Body of pancreas (tissue), 4 donors: ENCODE results near the gene BGN.

Experiments
- POLR2A ChIP-seq, 3 donors: fragments of 450-650 bp; IDR thresholded peaks; one replicate each; pipeline ENCODE4 v1.6.1; 2016; ENCODE audit warnings: antibody characterized with exemption in 3 of 3, mild to moderate bottlenecking in 2 of 3
- TF ChIP-seq, protein P1 (sequence below), 7 experiments: fragments of 450-650 bp in 4 of 7; fragments of 200-600 bp in 3 of 7; sonication (generic) in 3 of 7; IDR thresholded peaks; one replicate each; pipeline ENCODE4 v1.5.1; 2016 to 2019; ENCODE audit warnings: antibody characterized with exemption in 7 of 7

GRCh38 chrX:153525451-153525850, 30.7 kb downstream of the BGN start:
- no peak for TF ChIP-seq POLR2A (IDR thresholded peaks at IDR 0.05)
- TF ChIP-seq, protein P1, sequence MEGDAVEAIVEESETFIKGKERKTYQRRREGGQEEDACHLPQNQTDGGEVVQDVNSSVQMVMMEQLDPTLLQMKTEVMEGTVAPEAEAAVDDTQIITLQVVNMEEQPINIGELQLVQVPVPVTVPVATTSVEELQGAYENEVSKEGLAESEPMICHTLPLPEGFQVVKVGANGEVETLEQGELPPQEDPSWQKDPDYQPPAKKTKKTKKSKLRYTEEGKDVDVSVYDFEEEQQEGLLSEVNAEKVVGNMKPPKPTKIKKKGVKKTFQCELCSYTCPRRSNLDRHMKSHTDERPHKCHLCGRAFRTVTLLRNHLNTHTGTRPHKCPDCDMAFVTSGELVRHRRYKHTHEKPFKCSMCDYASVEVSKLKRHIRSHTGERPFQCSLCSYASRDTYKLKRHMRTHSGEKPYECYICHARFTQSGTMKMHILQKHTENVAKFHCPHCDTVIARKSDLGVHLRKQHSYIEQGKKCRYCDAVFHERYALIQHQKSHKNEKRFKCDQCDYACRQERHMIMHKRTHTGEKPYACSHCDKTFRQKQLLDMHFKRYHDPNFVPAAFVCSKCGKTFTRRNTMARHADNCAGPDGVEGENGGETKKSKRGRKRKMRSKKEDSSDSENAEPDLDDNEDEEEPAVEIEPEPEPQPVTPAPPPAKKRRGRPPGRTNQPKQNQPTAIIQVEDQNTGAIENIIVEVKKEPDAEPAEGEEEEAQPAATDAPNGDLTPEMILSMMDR (IDR thresholded peaks at IDR 0.05) = no peak
